GM18907 (cell line): ENCODE measurements around the gene PCDH15.
"Not testable (repeated sequence)": the region's sequence is repeated elsewhere in the genome, so short reads cannot be mapped to it uniquely, and the experiment has no call there.

Experiments used
- ATAC-seq: cut with Tn5 transposase; IDR thresholded peaks from one replicate; pipeline ENCODE4 v1.9.1; 2021; ENCODE audit warnings: mild to moderate bottlenecking, moderate library complexity; ENCODE audit not compliant: unreplicated experiment

The PCDH15 gene

DNA sequence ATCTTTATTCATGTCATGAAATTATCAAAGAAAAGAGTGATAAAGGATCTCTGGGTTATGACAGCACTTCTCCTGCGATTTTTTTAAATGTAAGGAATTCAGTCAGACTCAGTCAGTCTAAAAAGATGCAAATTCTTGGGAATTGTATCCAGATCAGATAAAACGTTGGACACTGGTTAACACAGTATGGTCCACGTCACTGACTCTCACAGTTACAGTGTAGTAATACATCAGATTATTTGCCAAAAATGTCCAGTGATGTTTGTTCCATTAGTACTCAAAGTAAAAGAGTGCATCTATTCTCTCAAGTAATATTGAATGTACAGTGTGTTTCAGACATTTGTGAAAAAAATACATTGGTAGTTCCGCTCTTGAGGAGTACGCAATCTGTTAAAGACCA, 224.5 kb downstream of the PCDH15 start:
- no peak for ATAC-seq

- ATAC-seq = no peak
Observed at GRCh38 chr10:54559498-54559897, 241.5 kb downstream of the PCDH15 start.

GRCh38 chr10:54554028-54554427, 247.0 kb downstream of the PCDH15 start:
- ATAC-seq = no peak

DNA sequence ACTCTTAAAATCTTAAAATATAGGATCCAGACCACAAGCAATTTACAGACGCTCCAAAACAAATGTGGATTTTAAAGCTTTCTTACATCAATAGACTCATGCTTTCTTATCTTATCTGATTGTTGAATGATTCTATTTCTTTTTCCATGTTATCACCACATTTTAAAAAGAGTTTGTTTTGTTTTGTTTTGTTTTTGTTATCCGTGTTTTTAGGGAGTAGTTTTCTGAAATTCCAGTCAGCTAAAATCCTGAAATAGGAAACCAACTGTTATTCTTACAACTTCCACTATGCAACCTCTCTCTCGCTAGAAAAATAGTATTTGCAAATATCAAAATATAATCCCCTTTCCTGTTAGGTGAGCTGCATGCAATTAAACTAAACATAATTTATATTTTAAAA, 251.0 kb downstream of the PCDH15 start:
- ATAC-seq = no peak

DNA sequence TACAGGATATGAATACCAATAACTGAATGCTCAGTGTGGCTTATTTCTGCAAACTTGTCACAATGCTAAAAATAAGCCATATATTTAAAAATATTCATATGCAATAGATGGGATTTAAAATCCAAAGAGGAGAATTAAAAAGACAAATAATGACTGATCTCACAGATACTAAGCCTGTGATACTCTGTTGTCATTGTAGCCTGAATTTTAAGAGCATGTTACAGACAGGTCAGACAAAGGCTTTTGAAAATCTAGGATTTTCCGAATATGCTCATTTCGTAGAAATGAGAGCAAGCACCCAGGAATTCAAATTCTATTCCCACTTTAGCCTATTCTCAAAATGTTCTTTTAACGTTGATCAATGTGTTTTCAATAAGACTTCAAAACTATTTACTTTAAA, 269.7 kb downstream of the PCDH15 start:
- no peak for ATAC-seq

DNA sequence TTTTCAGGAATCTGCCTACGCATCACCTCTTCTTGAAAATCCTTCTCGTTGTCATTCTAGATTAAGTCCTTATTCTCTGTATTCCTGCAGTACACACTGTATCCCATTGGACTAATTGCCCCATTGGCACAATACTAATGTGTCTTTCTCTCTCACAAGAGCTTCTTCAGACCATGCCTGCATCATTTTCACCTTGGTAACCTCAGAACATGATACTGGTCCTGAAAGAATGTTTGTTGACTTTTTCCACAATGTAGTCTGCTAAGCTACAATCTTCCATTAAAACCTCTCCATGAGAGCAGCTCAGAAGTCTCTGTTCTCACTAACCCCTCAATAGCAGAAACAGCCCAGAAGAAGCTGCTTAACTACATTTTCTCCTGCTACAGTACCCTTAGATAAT, 270.7 kb downstream of the PCDH15 start:
- no peak for ATAC-seq

DNA sequence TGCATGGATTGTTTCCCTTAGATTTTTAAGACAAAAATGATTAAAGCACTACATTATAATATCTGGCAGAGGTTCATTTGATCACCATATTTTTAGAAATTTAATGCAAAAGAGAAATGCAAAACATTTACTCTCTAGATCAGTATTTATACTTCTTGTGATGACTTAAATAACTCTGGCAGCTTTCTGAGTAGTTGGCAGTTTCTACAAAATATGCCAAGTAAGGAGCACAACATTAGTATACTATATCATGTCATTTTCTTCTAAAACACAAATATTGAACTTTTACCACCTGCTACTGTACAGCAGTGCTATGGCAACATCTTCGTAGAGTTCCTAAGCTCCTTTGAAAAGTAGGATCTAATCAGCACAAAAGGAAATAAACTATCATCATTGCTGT, 275.2 kb downstream of the PCDH15 start:
- ATAC-seq = no peak

GRCh38 chr10:54515244-54515643, 285.8 kb downstream of the PCDH15 start:
- ATAC-seq = not testable (repeated sequence)

DNA sequence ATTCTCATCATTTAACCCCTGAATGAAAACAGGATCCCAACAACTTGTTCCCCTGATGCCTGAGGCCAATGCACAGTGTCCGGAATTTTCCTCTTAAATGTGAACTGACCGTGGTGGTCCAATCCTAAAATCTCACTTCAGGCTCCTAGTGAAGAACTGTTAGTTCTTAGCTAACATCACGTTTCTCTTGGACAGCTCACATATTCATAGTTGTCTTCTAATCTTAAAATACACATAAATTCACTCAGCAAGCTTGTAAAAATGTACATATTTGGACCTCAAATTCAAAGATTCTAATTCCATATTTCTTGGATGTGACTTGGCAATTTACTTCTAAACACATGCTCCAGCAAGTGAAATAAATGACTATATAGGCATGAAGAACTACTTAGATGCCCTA, 297.2 kb downstream of the PCDH15 start:
- ATAC-seq = no peak

DNA sequence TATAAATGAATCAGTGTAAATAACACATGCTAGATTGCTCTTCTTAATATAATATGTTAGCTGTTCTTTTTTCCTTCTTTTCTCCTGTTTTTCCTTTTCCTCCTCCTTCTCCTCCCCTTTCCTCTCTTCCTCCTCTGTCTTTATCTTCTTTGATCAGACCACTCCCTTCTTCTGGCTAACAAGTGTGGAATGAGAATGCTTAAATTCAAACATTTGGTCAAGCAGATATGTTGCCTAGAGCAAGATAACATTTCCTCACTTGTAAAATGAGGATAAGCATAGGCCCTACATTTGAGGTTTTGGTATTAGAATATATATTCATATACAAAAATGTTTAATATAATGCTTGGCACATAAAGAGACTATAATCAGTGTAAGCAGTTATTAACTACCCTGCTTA, 299.1 kb downstream of the PCDH15 start:
- no peak for ATAC-seq

GRCh38 chr10:54496852-54497251, 304.2 kb downstream of the PCDH15 start:
- no peak for ATAC-seq

- ATAC-seq = no peak
Observed at GRCh38 chr10:54487743-54488142, 313.3 kb downstream of the PCDH15 start.

- ATAC-seq = no peak
Observed at GRCh38 chr10:54485971-54486370, 315.1 kb downstream of the PCDH15 start.

DNA sequence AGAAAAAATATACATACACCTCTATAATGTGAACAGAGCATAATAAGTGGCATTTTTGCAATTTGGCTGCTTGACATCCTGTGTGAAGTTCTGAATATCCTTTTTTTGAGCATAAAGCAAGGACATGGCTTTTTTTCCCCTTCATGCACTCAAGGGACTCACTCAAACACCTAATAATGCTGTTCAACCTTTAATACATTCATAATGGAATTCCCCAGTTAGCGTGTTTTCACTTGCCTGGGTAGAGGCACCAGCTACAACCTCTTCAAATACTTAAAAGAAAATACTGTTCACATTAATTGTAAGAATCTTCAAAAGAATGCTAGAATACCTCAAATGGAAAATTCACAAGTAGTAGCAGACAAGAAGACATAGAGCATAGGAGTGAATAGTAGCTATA, 316.8 kb downstream of the PCDH15 start:
- ATAC-seq = no peak

DNA sequence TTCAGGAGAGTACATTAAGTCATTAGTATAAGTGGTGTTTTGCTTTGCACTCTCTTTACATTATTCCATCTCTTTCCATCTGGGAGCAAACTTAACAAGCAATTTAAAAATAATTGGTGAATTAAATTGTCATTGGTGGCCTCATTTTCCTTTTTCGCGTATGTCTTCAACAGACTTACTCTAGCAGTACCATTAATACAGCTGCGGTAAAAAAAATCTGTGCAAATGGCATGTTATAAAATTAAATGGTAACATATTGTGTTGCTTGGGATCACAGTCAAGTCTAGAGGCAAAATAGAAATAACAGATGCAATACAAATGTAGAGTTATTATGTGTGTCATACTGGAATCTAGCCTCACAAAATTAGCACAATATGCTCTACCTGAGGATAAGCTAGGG, 322.4 kb downstream of the PCDH15 start:
- no peak for ATAC-seq

DNA sequence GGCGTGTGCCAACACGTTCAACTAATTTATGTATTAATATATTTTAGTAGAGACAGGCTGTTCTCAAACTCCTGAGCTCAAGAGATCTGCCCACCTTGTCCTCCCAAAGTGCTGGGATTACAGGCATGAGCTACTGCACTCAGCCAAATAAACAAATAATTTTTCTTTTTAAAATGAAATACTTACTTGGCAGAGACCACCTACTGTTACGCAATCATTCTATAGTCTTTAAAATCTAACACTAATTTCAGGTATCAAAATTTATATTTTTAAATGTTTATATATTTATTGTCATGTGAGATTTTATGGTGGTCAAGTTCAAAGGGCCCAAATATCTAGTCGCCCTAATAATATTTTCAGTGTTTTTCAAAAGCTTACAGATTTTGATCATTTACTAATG, 323.3 kb downstream of the PCDH15 start:
- no peak for ATAC-seq

DNA sequence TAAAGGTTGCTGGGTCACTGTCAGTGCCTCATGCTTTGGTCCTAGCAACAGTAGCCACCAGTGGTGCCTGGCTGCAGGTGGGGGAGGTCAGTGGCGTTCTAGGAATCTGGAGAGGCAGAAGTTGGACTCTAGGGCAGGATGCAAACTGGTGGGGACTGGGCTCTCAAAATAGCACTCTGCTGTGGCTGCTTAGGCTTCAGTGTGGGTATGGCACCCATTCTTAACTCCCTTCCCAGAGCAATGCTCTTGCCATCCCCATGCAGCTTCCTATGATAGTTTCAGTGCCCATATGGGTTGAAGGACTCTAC, 330.8 kb downstream of the PCDH15 start:
- no peak for ATAC-seq

DNA sequence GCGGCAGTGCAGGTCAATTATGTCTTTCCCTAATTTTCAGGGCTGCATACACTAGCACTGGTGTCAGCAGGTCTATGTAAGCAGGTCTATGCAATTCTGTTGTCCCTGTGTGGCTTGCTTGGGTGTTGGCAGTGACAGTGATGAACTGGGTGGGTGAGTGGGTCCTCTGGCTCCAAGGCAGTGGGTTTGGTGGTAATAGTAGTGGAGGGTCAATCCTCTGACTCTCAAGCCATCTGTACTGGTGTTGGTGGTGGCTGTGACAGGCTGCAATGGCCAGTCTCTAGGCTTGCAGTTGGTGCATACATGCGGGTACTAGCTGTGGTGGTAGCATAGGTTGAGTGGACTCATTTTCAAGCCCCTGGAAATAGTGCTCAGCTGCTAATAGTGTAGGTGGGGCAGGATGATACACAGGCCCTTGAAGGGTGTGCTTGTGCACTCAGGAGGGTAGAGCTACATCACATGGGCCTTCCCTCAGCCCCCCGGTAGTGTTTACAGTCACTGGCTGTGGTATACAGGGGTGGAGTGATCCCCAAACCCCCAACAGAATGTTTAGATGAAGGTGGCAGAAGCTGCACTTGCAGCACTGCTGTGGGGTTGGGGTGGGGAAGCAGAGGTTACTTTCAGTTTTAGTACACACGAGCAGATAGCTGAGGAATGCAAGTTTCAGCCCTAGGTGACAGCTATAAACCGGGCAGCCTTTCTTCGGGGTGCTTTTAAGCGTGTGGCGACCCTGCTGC, 331.3 kb downstream of the PCDH15 start:
- no peak for ATAC-seq

DNA sequence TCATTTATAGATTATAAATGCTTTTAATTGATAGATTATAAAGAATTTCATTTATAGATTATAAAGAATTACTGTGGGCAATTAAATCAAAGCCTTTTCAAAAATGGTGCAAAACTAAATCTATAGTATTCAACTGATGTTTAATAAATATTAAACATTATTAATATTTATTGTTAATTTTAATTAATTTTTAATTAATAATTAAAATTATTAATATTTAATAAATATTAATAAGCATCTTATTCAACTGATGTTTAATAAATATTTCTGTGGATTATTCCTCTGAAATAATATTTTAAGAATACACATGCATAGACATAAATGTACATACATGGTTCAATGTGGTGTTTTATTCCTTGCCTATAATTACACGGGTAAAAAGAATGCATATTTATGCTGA, 346.8 kb downstream of the PCDH15 start:
- no peak for ATAC-seq

- no peak for ATAC-seq
Observed at GRCh38 chr10:54449056-54449455, 352.0 kb downstream of the PCDH15 start.

GRCh38 chr10:54444170-54444569, 356.9 kb downstream of the PCDH15 start:
- ATAC-seq = no peak

DNA sequence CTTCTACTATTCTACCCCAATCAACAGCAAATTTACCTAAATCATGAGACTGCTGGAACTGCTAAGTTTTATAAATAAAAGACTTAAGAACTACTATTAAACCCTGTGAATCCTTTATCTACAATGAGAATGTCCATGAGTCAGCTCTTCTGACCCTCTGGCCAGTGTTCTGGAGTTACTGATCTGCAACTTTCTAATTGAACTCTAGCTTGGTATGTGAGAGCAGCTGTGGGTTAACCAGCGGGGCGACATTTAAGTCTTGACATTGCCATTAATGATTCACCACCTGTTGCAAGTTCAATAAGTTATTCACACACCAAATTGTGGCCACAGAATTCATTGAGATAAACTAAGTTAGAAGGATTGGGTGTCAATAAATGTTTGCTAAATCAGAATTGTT, 359.8 kb downstream of the PCDH15 start:
- no peak for ATAC-seq

- no peak for ATAC-seq
Observed at GRCh38 chr10:54434782-54435181, 366.2 kb downstream of the PCDH15 start.
